Hepatic stellate cell (primary cell): ENCODE results near the gene MAST4.
A peak's percentile ranks its signal among the peaks of the same experiment; 100 is the strongest.
"Not testable (repeated sequence)": the region's sequence is repeated elsewhere in the genome, so short reads cannot be mapped to it uniquely, and the experiment has no call there.

ENCODE experiments used
- DNase-seq: peaks from one replicate; pipeline ENCODE4 v3.0.0; 2011; ENCODE audit warnings: low spot score

MAST4 gene

DNA sequence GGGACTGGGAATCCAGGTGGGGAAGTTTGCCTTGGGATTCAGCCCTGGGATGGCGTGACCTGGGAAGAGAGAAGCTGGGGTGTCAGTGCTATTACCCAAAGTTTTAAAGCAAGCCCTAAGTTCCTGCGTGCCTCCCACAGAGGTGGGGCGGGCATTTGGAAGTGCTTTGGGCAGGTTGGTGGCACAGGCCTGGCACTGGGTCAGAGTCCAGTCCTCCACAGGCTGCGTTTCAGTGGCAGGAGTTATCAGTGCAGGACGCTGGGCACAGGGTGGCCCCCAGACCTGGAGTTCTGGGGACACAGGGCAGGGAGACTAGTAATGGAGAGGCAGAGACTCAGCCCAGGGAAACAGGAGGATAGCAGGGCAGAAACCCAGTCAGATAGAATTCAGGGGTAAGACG is 147.2 kb downstream of the MAST4 start:
- DNase-seq: no peak

DNA sequence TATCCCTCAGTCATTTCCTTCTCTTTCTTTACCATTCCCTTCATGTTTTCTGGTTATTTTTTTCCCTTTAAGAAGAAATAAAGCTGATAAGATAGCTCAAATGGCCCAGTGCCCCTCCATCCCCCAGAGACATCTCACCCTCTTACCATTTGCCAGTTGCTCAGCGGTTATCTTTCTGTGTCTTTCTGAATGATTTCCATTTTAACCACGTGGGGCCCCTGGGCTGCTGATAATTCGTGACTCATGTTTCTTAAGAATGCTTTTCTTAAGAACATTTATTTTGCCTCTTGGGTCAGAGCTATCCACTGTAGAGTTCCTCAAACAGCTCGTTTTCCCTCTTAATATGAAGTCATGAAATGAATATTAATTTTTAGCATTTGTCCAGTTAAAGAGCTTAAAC is 147.8 kb downstream of the MAST4 start:
- peak; percentile 21 for DNase-seq

DNA sequence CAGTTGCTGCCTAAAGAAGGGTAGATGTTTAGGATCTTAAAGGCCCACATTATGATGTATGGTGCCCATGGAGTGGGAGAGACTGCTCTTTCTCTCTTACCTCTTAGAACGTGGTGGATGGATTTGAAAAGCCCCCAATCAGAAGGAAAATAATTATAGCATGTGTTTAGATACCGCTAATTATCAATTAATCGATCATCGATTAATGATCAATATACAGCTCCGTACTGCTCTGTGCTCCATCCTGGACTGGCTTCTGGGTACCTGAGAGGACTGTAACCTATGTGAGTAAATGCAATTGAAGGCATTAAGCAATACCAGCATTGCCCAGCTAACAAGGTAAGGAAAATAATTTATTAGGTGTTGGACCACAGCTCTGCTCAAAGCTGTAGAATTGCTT is 149.1 kb downstream of the MAST4 start:
- DNase-seq: no peak

DNA sequence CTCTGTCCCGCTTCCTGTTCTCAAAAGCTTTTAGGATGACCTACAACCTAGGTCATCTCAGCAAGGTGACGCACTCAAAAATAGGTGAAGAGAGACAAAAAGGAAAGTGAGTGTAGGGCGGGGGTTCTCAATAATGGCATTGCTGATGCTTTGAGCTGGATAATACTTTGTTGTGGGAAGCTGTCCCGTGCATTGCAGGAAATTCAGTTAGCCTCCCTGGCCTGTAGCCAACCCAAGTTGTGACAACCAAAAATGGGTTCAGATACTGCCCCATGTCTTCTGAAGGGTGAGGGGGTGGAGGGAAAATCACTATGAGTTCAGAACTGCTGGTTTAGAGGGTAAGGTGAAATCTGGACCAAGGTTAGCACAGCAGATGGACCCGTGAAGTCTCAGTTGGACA is 151.4 kb downstream of the MAST4 start:
- DNase-seq: no peak

DNA sequence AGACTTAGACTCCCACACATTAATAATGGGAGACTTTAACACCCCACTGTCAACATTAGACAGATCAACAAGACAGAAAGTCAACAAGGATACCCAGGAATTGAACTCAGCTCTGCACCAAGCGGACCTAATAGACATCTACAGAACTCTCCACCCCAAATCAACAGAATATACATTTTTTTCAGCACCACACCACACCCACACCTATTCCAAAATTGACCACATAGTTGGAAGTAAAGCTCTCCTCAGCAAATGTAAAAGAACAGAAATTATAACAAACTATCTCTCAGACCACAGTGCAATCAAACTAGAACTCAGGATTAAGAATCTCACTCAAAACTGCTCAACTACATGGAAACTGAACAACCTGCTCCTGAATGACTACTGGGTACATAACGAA is 156.5 kb downstream of the MAST4 start:
- DNase-seq: not testable (repeated sequence)

DNA sequence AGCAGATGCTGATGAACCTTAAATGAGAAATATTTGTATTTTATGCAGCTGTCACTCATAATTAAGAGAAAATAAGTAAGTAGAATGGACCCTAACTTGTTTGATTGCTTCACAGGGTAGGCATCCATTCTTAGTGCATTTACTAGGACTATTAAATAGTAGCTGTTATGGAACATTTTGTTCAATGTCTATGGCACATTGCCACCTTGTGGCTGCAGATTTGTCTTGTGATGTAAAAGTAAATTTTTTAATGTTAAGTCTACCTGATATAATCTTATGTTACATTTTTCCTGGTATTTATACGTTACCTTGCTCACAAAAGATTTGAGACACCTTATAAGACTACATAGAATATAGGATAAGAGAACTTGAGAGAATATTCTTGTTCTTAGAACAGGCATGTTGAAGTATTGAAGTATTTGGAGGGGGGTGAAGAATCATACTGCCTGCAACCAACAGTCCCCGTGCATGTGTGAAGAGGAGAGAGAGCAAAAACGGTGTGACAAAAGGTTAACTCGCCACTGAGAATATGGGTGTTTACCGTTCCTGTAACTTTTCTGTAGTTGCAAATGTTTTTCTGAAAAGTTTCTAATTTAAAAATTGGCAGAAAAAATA is 161.1 kb downstream of the MAST4 start:
- peak; percentile 17 for DNase-seq

DNA sequence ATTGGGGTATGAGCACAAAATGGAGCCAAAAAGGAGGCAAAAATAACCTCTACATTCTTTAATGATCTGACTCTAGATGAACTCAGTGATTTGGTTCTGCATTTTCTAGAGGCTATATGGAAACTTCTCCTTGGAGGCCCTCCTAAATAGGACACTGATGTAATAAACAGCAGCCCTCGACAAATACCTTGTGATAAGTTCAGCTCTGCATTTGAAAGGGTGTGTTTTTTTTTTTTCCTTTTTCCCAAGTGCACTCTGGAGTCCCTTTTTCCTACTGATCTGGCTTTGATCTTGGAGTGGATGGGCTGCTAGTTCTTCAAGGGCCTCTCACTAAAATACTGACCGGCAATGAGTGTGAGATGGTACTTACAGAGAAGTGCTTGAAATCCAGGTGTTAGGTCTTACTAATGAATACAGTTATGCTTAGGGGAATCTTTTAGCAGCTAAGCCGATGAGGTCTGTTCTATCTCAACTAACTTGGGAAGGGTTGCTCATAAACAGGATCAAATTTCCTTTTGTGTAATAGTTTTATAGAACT is 161.7 kb downstream of the MAST4 start:
- no peak for DNase-seq

DNA sequence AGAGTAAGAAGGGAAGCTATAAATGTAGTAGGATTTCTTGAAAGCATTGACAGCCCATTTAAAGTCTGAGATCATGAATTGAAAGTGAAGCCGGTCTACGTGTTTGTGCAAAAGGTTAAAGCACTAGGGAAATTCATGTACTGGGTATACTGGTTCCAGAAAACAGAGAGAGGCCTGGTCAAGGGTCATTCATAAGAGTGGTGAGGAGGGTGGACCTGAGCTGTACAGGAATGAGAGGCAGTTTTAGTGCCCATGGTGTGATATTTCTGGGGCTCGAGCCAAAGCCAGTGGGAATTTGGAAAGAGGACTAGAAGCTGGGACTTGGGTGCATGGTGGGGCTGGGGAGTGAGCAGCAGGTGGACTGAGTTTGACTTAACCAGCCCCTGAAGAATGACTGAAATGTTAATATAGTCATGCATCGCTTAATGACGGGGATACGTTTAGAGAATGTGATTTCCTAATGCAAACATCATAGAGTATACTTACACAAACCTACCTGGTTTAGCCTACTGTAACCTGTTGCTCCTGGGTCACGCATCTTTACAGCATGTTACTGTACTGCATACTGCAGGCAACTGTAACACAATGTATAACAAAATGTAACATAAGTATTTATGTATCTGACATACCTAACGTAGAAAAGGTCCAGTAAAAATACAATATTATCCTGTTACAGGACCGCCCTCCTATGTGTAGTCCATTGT is 173.0 kb downstream of the MAST4 start:
- no peak for DNase-seq

DNA sequence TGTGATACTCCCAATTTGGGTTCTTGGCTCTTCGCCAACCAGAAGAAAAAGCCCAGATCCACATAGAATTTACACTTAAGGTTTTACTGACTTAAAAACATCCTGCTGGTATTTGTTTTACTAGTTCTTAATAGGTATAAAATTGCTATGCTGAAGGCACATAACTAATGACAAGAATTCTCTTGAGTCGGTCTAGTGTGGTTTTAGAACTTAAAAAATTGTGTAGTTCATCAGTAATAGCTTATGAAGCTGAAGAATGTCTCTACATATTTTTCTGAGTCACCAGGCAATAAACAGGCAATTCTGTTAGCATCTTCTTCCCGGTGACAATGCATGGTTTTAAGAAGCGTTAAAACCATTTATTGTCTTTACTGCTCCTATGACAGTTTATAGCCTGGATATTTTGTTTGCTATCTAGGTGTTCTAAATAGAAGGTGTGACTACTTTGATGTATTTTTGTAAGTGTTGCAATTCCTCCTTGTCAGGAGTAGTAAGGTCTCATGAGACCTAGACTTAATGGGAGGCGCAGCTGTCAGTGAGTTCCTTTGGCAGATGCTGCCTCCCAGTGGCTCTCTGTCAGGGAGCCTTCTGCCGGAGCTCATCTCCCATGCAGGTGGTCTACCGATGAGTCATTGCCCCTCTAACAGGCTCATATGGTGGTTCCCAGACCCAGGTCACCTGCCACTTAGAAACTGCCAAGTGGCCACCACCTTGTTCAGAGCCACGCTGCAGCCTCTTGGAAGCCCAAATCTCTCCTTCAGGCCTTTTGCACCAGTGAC is 173.8 kb downstream of the MAST4 start:
- DNase-seq: no peak

DNA sequence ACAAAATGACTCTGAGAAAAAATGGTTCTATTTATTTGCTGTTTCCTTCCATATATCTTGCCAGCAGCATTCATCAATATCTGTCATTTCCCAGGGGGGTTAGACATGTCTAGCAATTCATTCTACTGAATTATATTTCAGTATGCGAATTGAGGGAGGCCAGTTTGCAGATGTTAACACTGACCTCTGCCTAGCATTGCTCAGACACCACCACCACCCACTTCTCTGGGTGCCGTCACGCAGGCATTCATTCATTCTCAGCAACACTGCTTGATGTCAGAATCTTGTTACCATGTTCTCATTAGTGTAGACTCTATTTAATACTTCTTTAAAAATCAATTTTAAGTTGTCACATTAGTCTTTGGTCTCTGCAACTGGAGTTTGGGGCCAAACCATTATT is 181.7 kb downstream of the MAST4 start:
- DNase-seq: no peak

DNA sequence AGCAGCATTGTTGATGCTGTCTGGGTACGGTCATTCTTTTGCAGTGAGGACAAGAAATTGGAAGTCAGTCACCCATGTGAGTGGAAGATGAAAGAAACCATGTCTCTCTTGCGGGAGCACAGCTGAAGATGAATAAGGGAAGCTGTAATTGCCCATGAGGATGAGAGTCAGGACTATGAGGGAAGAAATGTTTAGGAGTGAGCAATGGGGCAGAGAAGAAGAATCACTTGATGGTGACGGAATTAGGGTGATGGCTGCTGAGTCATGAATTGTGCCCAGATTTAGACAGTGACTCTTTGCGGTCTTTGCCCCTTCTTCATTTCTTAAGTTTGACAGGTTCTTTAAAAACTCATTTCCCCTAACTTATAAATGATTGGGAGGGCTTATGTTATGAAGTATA is 183.3 kb downstream of the MAST4 start:
- DNase-seq: no peak

DNA sequence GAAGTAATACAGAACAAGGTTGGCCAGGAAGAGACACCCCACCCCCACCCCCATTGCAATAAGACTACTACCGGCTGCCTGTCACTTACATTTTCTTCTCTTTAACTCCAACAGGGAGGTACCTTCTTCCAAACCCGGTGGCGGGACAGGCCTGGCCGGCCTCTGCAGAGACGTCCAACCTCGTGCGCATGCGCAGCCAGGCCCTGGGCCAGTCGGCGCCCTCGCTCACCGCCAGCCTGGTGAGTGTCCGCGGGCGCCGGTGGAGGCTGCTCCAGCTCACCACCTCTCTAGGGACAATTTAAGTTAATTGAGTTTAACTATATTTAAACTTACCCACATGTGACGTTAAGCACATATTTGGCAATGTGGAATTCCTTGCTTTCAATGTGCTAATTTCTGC is 192.4 kb downstream of the MAST4 start:
- no peak for DNase-seq

DNA sequence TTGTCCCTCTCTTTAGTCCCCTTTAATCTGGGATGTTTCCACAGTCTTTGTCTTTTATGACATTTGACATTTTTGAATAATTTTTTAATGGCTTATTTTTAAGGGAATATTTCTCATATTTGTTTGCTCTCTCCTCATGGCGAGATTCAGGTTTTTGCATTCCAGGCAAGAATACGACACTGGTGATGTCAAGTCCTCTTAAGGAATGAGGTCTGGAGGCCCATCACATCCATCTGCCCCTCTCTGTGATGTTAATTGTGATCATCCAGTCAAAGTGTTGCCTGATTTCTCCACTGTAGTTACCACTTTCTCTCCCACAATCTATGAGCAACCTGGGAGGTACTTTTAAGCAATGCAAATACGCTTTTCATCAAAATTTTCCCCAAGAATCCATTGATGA is 193.2 kb downstream of the MAST4 start:
- no peak for DNase-seq

DNA sequence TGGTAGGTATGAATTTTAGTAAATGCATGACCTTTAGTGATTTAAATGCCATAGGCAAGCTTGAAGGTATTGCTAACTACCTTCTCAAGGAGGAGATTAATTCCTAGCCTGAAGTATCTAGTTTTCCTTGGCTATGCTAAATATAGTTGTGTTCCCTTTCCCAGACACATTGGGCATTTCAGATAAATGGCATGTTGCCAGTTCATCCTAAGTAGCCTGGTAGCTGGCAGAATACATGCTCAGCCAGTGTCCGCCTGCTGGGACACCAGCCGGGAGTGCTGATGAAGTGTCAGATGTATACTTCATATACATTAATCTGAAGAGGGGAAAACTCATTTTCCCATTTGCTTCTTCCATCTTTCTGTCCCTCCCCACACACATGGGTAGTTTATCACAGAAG is 196.9 kb downstream of the MAST4 start:
- no peak for DNase-seq

DNA sequence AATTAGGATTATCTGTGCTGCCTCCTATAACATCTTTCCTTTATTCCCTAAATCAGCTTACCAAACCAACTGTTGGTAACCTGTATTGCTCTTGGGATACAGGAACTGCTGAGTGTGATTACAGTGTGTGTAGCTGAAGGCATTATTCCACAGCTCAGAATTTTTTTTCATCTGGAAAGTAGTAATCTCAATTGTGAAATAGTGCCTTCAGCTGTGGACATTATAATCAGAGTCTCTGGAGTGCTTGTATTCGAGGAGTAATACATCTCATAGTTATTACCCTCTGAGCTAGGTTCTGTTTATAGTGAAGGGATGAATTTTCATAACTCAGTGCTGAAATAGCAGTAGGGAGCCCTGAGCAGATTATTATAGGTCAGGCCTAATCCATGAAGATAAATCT is 199.5 kb downstream of the MAST4 start:
- no peak for DNase-seq

DNA sequence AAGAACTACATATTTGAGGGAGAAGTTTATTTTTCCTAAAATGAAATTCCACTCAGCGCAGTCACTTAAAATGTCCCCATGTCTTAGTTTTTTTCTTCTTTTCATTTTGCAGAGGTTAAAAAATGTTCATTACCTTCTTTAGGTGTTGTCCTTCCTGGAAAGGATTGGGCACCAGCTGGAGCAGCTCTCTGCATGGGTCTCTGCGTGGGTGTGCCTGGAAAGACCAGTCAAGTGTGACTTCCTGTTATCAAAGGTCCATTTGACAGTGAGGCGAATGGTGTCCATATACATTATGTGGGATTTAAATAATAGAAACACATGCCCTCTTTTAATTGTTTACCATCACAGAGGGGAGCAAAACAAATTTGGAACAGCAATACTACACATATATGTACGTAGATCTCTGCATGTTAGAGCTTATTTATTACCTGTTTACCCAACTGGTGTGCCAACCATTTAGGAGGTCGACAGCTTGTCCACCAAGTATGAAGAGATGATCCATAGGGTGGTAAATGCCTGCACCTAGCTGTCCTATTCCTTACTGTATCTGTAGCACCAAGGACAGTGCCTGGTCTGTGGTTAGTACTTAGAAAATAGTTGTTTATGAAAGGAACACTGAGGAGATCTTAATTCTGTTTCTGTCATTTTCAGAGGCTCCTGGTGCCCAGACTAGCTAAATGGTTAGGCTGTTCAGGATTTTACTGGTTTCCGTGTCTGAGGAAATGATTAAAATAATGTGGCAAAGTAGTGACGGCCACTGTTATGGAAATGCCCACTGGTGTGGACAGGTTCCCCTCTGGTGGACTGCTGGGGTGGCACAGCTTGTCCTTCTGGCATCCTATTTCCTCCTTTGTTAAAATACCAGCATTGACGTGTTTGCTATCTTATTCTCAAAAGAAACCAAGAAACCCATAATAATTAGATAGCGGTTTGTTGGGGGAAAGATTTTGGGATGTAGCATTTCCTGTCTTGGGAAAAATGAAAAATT is 200.4 kb downstream of the MAST4 start:
- no peak for DNase-seq

DNA sequence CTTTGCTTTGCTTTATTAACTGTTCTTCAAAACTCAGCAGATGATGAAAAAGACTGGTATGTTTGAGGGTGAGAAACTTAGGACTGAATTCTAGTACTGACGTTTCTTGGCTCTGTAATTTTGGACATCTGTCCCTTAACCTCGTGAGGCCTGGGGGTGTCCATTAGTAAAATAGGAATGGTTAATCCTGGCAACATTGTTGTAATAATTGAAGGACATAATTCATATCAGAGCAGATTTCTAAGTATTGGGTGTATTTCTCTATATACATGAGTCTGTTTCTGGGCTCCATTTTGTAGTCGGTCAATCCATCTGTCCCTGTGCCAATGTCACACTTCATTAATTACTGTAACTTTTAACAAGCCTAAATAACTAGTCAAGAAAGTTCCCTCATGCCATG is 206.7 kb downstream of the MAST4 start:
- DNase-seq: no peak

DNA sequence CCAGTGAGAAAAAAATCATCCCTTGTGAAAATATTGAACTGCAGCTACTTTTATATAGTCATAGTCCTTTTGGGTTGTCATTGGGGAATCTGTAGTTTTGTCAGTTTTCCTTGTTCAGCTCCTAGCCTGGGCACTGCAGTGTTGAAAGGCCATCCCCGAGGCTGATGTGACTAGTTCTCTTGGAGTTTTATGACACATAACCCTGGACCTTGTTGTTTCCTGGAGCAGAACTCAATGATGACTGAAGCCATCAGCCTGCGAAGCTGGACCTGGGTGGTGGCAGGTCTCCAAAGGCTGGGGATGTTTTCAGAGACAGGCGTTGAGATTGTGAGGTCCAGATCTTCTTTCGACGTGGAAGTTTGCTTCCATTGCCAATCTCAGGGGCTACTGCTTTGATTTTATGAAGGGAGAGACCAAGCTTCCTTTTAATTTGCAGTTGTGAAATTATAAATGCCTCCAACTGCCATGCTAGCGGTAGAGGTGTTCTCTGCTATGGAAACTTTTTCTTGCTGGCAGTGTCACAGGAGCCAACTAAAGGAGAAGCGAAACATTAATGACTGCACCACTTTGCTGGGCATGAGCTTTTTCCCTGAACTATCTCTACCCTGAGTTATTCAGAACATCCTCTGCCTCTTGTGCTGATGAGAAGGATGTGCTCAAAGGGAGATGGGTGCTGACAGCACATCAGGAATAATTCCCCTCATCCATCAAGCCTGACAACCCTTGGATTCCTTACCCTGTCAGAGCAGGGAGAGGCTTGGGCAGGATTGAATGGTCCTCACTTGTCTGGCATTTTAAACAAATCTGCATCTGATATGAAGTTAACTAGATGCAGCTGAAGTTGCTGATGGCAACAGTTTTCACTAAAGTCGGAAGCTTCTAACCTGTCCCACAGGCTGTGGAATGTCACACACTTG is 209.6 kb downstream of the MAST4 start:
- no peak for DNase-seq

DNA sequence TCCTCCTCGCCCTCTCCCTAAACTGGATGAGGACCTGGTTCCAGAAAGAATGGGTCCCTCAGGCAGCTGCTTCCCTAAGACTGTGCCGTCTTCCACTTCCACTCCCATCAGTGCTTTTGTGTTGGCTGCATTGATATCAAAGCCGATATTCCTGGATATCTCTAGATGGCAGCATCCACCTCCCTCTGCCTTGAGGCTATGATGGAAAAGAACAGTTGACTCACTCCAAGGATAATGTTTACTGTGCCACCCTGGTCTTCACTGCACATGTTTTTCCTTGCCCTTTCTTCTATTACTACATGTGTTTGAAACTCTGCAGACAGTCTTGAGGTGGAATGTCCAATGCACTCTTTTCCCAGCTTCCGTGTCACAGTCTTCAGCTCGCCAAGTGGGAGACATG is 211.6 kb downstream of the MAST4 start:
- peak; percentile 38 for DNase-seq

DNA sequence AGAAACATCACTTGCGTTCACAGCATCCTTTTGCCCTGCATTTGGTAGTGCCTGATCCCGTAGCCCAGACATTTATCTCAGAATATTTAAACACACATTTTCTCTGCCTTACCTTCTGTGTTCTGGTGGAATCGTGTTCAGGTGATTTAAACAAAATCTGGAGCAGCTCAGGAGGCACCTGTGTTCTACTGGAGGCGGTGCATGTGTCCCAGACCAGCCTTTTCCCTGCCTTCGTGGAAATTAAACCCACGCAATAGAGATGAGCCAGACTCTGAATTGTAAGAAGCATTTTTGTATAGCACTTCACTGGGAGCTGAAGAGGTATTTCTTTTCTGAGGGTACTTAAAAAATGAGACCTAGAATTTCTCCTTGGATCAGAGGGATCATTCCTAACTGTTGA is 212.5 kb downstream of the MAST4 start:
- no peak for DNase-seq

DNA sequence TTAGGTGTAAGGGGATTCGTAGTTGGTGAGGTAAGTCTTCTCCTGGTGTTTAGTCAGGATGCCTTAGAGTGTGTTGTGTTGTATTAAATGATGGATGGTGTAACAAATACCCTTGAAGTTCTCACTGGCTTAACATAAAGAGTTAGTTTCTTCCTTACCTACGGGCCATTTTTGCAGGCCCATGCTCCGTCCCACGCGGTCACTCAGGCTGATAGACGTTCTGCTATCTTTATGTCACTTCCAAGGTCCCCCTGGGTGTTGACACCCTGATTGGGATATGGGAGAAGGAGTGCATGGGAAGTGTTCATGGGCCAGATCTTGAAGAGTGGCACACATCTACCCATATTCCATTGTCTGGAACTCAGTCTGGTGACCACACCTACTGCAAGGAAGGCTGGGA is 214.0 kb downstream of the MAST4 start:
- no peak for DNase-seq
